ENCODE data around the gene PHLPP1.
A peak's percentile ranks its signal among the peaks of the same experiment; 100 is the strongest.

The PHLPP1 gene

DNA sequence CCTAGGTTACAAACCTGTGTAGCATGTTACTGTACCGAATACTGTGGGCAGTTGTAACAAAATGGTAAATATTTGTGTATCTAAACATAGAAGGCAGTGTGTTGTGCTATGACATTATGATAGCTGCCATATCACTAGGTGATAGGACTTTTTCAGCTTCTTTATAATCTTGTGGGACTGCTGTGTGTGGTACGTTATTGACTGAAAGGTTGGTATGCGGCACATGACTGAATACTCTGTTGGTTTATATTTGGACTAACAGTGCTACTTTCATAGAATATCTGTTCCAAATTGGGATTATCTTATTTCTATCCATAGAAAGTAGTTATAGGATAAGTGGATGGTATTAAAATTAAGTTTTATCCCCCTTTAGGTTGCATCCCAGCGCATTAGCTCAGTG lies 144.7 kb downstream of the PHLPP1 start:
- ATAC-seq (replicated peaks) (no peak), DNase-seq (no peak)
- Mint-ChIP-seq H3K27ac (no peak overlapping the region), H3K27me3 (no peaks in the 10 kb centered on the region), H3K9me3 (no peaks in the 10 kb centered on the region), H3K4me3 (no peak overlapping the region), H3K4me1 (peaks cover 6 to 11% of the 10 kb centered on the region in 2 donors), H3K36me3 (peaks cover 19 to 20% of the 10 kb centered on the region in 2 donors)

DNA sequence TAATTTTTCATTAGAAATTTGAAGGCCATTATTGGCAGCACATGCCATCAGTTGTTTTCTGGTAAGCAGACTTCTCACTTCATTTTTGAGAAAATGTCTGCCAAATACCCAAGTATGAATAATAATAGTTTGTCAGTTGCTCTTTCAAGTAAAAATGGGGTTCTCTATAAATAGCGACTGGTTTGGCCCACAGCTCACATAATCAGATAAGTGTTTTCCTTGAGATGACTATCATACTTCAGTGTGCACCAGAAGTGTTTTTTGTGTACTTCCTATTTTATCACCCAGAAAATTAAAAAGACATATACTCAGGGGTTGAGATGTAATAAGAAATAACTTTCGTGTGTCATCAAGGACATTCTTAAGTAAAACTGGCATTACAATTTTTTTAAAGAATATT lies 147.1 kb downstream of the PHLPP1 start:
- H3K27me3 Mint-ChIP-seq = no peaks in the 10 kb centered on the region
- H3K27ac Mint-ChIP-seq = no peak overlapping the region
- no peak overlapping the region for H3K4me3 Mint-ChIP-seq
- no peaks in the 10 kb centered on the region for H3K9me3 Mint-ChIP-seq
- DNase-seq = no peak
- no peak for ATAC-seq (replicated peaks)
- peaks cover 22 to 35% of the 10 kb centered on the region in 2 donors for H3K36me3 Mint-ChIP-seq
- H3K4me1 Mint-ChIP-seq = peaks cover 4 to 6% of the 10 kb centered on the region in 2 donors

DNA sequence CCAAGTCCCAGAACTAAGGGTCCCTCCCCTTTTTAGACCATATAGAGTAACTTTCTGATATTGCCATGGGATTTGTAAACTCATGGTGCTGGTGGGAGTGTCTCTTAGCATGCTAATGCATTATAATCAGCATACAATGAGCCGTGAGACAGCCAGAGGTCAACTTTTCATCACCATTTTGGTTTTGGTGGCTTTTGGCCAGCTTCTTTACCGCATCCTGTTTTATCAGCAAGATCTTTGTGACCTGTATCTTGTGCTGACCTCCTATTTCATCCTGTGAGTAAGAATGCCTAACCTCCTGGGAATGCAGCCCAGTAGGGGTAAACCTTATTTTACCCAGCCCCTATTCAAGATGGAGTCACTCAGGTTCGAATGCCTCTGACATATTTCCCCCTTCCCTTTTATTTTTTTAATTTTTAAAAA lies 148.2 kb downstream of the PHLPP1 start:
- Mint-ChIP-seq H3K4me1 (peaks cover 4 to 6% of the 10 kb centered on the region in 2 donors), H3K27me3 (no peaks in the 10 kb centered on the region), H3K27ac (no peak overlapping the region), H3K9me3 (no peaks in the 10 kb centered on the region), H3K4me3 (no peak overlapping the region), H3K36me3 (peaks cover 20 to 37% of the 10 kb centered on the region in 2 donors)
- DNase-seq (no peak), ATAC-seq (replicated peaks) (no peak)

DNA sequence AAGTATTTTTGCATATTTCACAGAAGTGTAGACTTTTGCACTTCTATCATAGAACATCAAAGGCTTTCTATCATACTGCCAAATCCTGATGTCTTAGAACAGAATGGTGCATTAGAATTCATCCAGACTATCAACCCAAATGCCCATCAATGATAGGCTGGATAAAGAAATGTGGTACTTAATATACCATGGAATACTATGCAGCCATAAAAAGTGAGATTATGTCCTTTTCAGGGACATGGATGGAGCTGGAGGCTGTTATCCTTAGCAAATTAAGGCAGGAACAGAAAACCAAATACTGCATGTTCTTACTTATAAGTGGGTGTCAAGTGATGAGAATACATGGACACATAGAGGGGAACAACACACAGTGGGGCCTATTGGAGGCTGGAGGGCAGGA lies 150.2 kb downstream of the PHLPP1 start:
- no peak for ATAC-seq (replicated peaks)
- DNase-seq = no peak
- no peak overlapping the region for H3K27ac Mint-ChIP-seq
- H3K4me1 Mint-ChIP-seq = peaks cover 11 to 18% of the 10 kb centered on the region in 2 donors
- H3K9me3 Mint-ChIP-seq = no peaks in the 10 kb centered on the region
- H3K4me3 Mint-ChIP-seq = no peak overlapping the region
- H3K27me3 Mint-ChIP-seq = no peaks in the 10 kb centered on the region
- peaks cover 20 to 37% of the 10 kb centered on the region in 2 donors for H3K36me3 Mint-ChIP-seq

- Mint-ChIP-seq H3K9me3 (no peaks in the 10 kb centered on the region), H3K27me3 (no peaks in the 10 kb centered on the region), H3K4me3 (no peak overlapping the region), H3K36me3 (peaks cover 18 to 36% of the 10 kb centered on the region in 2 donors), H3K27ac (peak overlapping the region; percentile 42), H3K4me1 (peaks cover 11 to 18% of the 10 kb centered on the region in 2 donors)
- ATAC-seq (replicated peaks) = no peak
- no peak for DNase-seq
Observed at GRCh38 chr18:62867534-62867933, 152.2 kb downstream of the PHLPP1 start.

DNA sequence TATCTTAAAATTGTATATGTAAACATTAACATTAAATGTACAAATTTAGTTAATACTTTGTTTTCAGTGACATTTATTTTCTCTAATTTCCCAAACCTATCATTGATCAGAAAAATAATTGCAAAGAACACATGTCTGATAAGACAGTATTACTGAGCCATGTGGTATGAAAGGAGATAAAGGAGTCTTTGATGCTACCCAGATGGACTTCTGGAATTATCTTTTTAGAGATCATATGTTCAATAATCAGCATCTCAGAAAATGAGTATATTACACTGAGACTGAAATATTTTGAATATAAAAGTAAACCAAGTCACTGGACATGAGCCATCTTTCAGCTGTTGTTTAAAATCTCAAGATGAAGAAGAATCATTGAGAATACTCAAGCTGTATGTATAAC lies 153.3 kb downstream of the PHLPP1 start:
- Mint-ChIP-seq H3K4me3 (no peak overlapping the region), H3K27ac (no peak overlapping the region), H3K36me3 (peaks cover 12 to 33% of the 10 kb centered on the region in 2 donors), H3K9me3 (no peaks in the 10 kb centered on the region), H3K27me3 (no peaks in the 10 kb centered on the region), H3K4me1 (peaks cover 11 to 18% of the 10 kb centered on the region in 2 donors)
- ATAC-seq (replicated peaks) (no peak), DNase-seq (no peak)

DNA sequence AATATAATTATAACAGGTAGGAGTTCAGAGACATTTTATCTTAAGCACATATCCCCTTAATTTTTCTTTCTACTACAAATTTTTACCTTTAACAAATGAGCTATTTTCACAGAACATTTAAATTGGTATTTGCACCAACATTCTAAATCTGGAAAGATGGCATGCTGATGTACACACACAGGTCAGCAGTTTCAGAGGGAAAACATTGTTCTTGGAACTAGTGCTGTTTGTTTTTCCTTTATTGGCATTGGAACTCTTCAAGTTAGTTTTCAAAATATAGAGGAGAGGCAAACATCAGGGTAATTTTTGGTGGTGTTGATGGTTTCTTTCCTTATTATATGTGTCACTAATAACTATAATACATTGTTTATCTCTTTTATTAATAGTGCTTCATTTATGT lies 155.3 kb downstream of the PHLPP1 start:
- peaks cover 14 to 18% of the 10 kb centered on the region in 2 donors for H3K4me1 Mint-ChIP-seq
- H3K9me3 Mint-ChIP-seq = no peaks in the 10 kb centered on the region
- ATAC-seq (replicated peaks) (no peak), DNase-seq (no peak)
- no peak overlapping the region for H3K27ac Mint-ChIP-seq
- no peak overlapping the region for H3K4me3 Mint-ChIP-seq
- no peaks in the 10 kb centered on the region for H3K27me3 Mint-ChIP-seq
- peaks cover 11 to 27% of the 10 kb centered on the region in 2 donors for H3K36me3 Mint-ChIP-seq

DNA sequence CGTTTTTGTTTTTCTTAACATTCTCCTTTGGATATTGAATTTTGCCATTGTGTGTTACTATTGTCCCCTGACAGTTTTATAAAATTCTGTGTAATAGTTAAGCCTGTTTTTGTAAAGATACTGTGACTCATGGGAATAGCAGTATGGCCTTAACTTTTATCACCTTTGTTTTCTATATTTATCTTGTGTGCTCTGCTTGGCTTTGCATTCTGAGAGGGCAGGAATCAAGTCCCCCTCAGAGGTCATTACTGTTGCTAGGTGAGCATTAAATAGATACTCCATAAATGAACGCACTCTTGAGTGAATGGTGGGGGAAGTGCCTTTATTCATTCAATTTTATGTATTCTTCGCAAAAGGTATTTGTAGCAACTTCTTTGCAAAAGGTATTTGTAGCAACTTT lies 160.0 kb downstream of the PHLPP1 start:
- no peaks in the 10 kb centered on the region for H3K9me3 Mint-ChIP-seq
- peaks cover 8 to 23% of the 10 kb centered on the region in 2 donors for H3K4me1 Mint-ChIP-seq
- no peak for DNase-seq
- no peak overlapping the region for H3K27ac Mint-ChIP-seq
- ATAC-seq (replicated peaks) = no peak
- no peak overlapping the region for H3K4me3 Mint-ChIP-seq
- peaks cover 13 to 16% of the 10 kb centered on the region in 2 donors for H3K36me3 Mint-ChIP-seq
- H3K27me3 Mint-ChIP-seq = no peaks in the 10 kb centered on the region

DNA sequence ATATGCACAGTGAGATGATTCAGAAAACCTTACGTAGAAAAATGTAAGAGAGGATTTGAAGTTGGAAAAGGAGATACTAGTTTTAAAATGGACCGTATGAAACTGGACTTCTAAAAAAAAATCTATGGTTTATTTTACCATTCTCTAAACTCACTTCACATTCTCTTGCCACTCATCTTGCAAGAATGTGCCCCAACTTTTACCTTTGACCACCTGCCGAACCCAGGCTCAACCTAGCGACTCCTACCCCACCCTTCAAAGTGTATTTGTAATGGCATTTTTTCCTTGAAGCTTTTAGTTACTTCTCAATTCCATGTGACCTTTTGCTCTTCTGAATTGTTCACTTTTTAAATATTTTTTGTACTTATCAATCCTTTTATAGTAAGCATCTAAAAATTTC lies 160.8 kb downstream of the PHLPP1 start:
- no peaks in the 10 kb centered on the region for H3K9me3 Mint-ChIP-seq
- no peak overlapping the region for H3K4me3 Mint-ChIP-seq
- H3K27ac Mint-ChIP-seq = no peak overlapping the region
- H3K27me3 Mint-ChIP-seq = no peaks in the 10 kb centered on the region
- peaks cover 8 to 20% of the 10 kb centered on the region in 2 donors for H3K4me1 Mint-ChIP-seq
- H3K36me3 Mint-ChIP-seq = peaks cover 13 to 16% of the 10 kb centered on the region in 2 donors
- DNase-seq (no peak), ATAC-seq (replicated peaks) (no peak)

DNA sequence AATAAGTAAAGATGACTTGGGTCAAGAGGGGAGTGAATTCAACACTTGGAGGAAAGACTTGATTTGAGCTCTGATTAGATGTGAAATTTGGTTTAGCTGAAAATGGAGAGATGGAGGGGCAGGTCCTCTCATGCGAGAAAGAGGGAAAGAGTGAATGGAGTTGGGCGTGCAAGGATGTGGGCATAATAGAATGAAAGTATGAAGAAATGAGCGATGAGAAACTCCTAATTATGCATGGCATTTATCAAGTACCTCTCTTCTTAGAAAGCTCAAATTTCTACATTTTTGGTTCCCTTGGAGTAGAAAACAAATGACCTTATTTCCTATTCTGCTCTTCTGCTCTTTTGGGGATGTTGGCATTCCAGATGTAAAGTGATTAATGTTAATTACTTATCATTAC lies 161.5 kb downstream of the PHLPP1 start:
- H3K36me3 Mint-ChIP-seq = peaks cover 18 to 20% of the 10 kb centered on the region in 2 donors
- DNase-seq (no peak), ATAC-seq (replicated peaks) (no peak)
- no peak overlapping the region for H3K27ac Mint-ChIP-seq
- peaks cover 10 to 20% of the 10 kb centered on the region in 2 donors for H3K4me1 Mint-ChIP-seq
- no peaks in the 10 kb centered on the region for H3K9me3 Mint-ChIP-seq
- H3K4me3 Mint-ChIP-seq = no peak overlapping the region
- no peaks in the 10 kb centered on the region for H3K27me3 Mint-ChIP-seq

DNA sequence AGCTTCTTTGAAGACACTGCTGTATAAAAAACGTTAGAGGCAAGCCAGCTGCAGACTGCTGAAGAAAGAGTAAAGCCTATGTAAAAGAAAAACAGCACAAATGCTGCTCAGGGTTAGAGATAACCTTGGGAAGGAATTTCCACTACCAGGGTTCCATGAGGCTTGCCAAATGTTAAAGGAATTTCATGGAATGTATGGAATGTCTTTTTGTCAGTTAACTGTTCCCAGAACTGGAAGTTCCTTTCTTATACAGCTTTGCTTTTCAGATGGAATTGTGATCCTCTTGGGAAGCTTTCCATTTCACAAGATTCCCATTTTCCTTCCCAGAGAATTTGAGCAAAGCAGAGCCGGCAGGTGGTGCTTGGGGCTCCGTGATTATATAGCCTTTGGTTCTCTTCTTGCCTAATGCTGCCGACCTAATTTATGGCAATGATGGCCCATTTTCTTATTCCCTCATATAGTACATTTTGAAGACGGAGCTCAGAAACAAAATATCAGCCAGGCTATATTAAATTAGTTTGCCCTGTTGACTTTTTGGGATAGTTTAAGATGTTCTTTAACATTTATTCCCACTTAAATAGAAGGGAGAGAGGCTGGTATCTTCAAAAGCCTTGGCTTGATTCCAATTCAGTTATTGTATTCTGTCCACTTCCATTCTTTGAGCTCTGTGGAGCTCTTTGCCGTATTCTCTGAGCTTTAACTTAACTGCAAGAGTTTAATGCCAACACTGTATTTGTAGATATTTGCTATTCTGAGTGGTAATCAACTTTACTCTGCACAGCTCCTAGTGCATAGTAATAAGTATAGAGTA lies 162.3 kb downstream of the PHLPP1 start:
- peaks cover 10 to 20% of the 10 kb centered on the region in 2 donors for H3K4me1 Mint-ChIP-seq
- H3K4me3 Mint-ChIP-seq = no peak overlapping the region
- H3K36me3 Mint-ChIP-seq = peaks cover 19 to 20% of the 10 kb centered on the region in 2 donors
- no peaks in the 10 kb centered on the region for H3K9me3 Mint-ChIP-seq
- H3K27me3 Mint-ChIP-seq = no peaks in the 10 kb centered on the region
- ATAC-seq (replicated peaks) (no peak), DNase-seq (no peak)
- H3K27ac Mint-ChIP-seq = no peak overlapping the region

GRCh38 chr18:62878305-62878704 lies 163.0 kb downstream of the PHLPP1 start:
- DNase-seq = no peak
- no peaks in the 10 kb centered on the region for H3K9me3 Mint-ChIP-seq
- peaks cover 10 to 20% of the 10 kb centered on the region in 2 donors for H3K4me1 Mint-ChIP-seq
- no peaks in the 10 kb centered on the region for H3K27me3 Mint-ChIP-seq
- H3K27ac Mint-ChIP-seq = no peak overlapping the region
- no peak overlapping the region for H3K4me3 Mint-ChIP-seq
- H3K36me3 Mint-ChIP-seq = peaks cover 19 to 20% of the 10 kb centered on the region in 2 donors
- no peak for ATAC-seq (replicated peaks)

- ATAC-seq (replicated peaks) (no peak), DNase-seq (no peak)
- Mint-ChIP-seq H3K9me3 (no peaks in the 10 kb centered on the region), H3K27ac (no peak overlapping the region), H3K27me3 (no peaks in the 10 kb centered on the region), H3K4me1 (peaks cover 7 to 20% of the 10 kb centered on the region in 2 donors), H3K36me3 (peaks cover 14 to 19% of the 10 kb centered on the region in 2 donors), H3K4me3 (no peak overlapping the region)
Observed at GRCh38 chr18:62880034-62880433, 164.7 kb downstream of the PHLPP1 start.

DNA sequence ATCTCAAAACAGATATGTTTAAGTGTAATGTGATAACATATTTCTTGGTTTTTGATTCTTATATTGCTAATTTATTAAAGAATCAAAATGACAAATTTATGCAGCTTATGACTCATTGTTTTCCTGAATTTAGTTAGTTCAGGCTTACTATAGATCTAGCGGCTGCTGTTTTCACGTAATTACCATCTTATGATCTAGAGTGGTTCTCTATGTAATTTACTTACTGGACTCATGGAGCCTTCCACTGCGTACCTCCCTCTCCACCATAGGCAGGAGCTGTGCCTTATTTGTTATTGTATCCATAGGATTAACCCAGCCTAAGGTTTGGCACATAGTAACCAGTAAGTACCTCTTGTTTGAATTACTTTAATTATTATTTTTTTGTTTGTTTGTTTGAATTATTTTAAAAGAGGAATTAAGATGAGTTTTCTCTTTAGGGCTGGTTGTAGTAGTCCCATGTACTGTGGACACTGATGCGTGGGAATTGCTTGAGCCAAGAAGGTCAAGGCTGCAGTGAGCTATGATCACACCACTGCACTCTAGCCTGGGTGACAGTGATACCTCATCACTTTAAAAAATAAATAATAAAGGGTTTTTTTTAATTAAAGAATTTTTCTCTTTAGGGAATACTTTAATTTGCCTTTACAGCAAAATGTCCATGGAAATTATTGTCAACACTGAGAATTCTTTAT lies 165.5 kb downstream of the PHLPP1 start:
- H3K4me1 Mint-ChIP-seq = peaks cover 7 to 20% of the 10 kb centered on the region in 2 donors
- DNase-seq (no peak), ATAC-seq (replicated peaks) (no peak)
- peaks cover 14 to 19% of the 10 kb centered on the region in 2 donors for H3K36me3 Mint-ChIP-seq
- no peaks in the 10 kb centered on the region for H3K27me3 Mint-ChIP-seq
- no peak overlapping the region for H3K27ac Mint-ChIP-seq
- no peak overlapping the region for H3K4me3 Mint-ChIP-seq
- H3K9me3 Mint-ChIP-seq = no peaks in the 10 kb centered on the region
